Smooth muscle cell (in vitro differentiated cells): ENCODE results near the gene RPN2. TPM values are rescaled to one million over a fixed set of nuclear protein-coding genes. Genes with fewer than 3 reads are reported as not detected.

Experiments
- DNase-seq: peaks from one replicate; lab custom pipeline; 2025; ENCODE audit not compliant: unreplicated experiment; lab: John Stamatoyannopoulos, UW
- H2AFZ ChIP-seq: fragments of 200-600 bp; sonication (generic); 2 replicates; pipeline ENCODE4 v1.6.0; 2016; ENCODE audit warnings: antibody characterized with exemption, low read depth, mild to moderate bottlenecking
- H3F3A ChIP-seq: fragments of 200-600 bp; sonication (generic); 2 replicates; pipeline ENCODE4 v1.6.0; 2017; ENCODE audit warnings: antibody characterized with exemption, low read depth
- H3K27ac ChIP-seq: fragments of 200-600 bp; sonication (generic); 2 replicates; pipeline ENCODE4 v1.5.1; 2016; ENCODE audit warnings: low read depth, mild to moderate bottlenecking
- H3K27me3 ChIP-seq: fragments of 200-600 bp; sonication (generic); 2 replicates; pipeline ENCODE4 v1.6.1; 2016; ENCODE audit warnings: low read depth, mild to moderate bottlenecking
- H3K36me3 ChIP-seq: fragments of 200-600 bp; sonication (generic); 2 replicates; pipeline ENCODE4 v1.5.1; 2016; ENCODE audit warnings: low read depth
- H3K4me1 ChIP-seq: fragments of 200-600 bp; sonication (generic); 2 replicates; pipeline ENCODE4 v1.5.1; 2016; ENCODE audit warnings: low read depth
- H3K4me2 ChIP-seq: fragments of 200-600 bp; sonication (generic); 2 replicates; pipeline ENCODE4 v1.6.0; 2016; ENCODE audit warnings: mild to moderate bottlenecking
- H3K4me3 ChIP-seq: fragments of 200-600 bp; sonication (generic); 2 replicates; pipeline ENCODE4 v1.5.1; 2016; ENCODE audit warnings: mild to moderate bottlenecking
- H3K79me2 ChIP-seq: fragments of 200-600 bp; sonication (generic); 2 replicates; pipeline ENCODE4 v1.6.0; 2016; ENCODE audit warnings: low read depth, mild to moderate bottlenecking
- H3K9ac ChIP-seq: fragments of 200-600 bp; sonication (generic); 2 replicates; pipeline ENCODE4 v1.6.0; 2016; ENCODE audit warnings: low read depth
- H3K9me3 ChIP-seq: fragments of 200-600 bp; sonication (generic); replicated peaks from 2 replicates; pipeline ENCODE4 v1.5.1; 2016; ENCODE audit warnings: low read depth
- H4K20me1 ChIP-seq: fragments of 200-600 bp; sonication (generic); 2 replicates; pipeline ENCODE4 v1.6.0; 2016; ENCODE audit warnings: low read depth
- WGBS: methylation state at CpG from one replicate; pipeline ENCODE4 v1.1.7; 2016; ENCODE audit warnings: low lambda C conversion rate; 5-methylcytosine and 5-hydroxymethylcytosine counted together
- polyA plus RNA-seq: library from polyadenylated mRNA; unstranded; fragments of >200 nt; fragmentation: Nextera tagmentation; extraction: Ambion mirVana; gene quantifications from 2 replicates; pipeline ENCODE4 v1.2.1, GENCODE V29; 2016
- total RNA-seq: library from RNA; depleted of rRNA; stranded (reverse); fragments of >200 nt; gene quantifications from 2 replicates; pipeline ENCODE4 v1.2.3, GENCODE V29; 2014
- TF ChIP-seq, protein P1 (sequence below): fragments of 200-600 bp; sonication (generic); IDR thresholded peaks from 2 replicates; pipeline ENCODE4 v1.5.1; 2017; ENCODE audit warnings: borderline replicate concordance, mild to moderate bottlenecking, antibody characterized with exemption; ENCODE audit not compliant: insufficient read depth, poor library complexity, severe bottlenecking

RPN2 gene
- total and polyA plus RNA-seq, 2 experiments from 2014 or later = 325 to 372 TPM

DNA sequence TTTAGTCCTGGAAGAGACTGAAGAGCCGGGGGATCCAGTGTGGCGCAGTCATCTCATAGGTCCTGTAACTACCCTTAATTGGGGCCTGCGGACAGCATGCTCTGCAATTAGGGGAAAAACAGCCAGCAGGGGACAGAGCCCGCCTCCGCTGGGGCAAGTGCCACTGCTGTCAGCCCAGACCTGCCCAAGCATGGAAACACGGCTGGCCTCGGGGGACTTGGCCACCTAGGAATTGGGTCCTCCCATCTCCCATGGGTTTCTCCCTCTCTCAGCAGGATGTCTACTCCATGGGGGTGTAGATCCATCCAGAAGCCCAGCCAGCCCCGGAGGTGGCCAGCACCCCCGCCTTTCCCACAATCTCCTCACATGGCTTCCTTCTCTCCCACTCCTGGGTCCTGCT, 78.9 kb downstream of the RPN2 start:
- H3K27me3 ChIP-seq = peaks cover 6% of the 10 kb centered on the region
- peaks cover 4% of the 10 kb centered on the region for H3K9me3 ChIP-seq
- H3K79me2 ChIP-seq = no peaks in the 10 kb centered on the region
- H3K4me3 ChIP-seq = no peak overlapping the region
- no peak for DNase-seq
- no peak overlapping the region for H3K4me2 ChIP-seq
- H3K27ac ChIP-seq = no peak overlapping the region
- TF ChIP-seq, protein P1, sequence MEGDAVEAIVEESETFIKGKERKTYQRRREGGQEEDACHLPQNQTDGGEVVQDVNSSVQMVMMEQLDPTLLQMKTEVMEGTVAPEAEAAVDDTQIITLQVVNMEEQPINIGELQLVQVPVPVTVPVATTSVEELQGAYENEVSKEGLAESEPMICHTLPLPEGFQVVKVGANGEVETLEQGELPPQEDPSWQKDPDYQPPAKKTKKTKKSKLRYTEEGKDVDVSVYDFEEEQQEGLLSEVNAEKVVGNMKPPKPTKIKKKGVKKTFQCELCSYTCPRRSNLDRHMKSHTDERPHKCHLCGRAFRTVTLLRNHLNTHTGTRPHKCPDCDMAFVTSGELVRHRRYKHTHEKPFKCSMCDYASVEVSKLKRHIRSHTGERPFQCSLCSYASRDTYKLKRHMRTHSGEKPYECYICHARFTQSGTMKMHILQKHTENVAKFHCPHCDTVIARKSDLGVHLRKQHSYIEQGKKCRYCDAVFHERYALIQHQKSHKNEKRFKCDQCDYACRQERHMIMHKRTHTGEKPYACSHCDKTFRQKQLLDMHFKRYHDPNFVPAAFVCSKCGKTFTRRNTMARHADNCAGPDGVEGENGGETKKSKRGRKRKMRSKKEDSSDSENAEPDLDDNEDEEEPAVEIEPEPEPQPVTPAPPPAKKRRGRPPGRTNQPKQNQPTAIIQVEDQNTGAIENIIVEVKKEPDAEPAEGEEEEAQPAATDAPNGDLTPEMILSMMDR = no peak
- H3K36me3 ChIP-seq = no peaks in the 10 kb centered on the region
- no peak overlapping the region for H2AFZ ChIP-seq
- 65% methylated on average over 9 of the region's 9 CpGs for WGBS
- peaks cover 23% of the 10 kb centered on the region for H3K4me1 ChIP-seq
- no peaks in the 10 kb centered on the region for H3F3A ChIP-seq
- H4K20me1 ChIP-seq = no peaks in the 10 kb centered on the region
- H3K9ac ChIP-seq = no peak overlapping the region

DNA sequence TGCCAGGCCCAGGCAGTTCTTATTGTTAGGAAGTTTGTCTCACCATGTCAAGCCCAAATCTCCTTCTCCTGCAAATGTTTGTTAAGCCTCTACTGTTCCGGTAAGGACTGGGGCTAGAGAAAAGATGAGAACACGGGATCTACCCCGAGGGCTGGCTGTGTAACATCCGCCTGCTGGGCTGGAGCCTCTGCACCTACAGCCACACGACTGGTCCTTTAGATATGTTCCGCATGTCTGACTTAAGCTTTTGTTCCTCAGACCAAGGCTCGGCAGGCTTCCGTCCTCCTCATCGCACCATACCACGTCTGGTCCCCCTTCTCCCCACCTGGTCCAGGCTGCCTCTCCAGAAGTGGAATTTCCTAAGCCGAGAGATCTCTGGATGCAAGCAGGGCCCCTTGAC, 79.9 kb downstream of the RPN2 start:
- H2AFZ ChIP-seq = no peak overlapping the region
- no peak overlapping the region for H3K27ac ChIP-seq
- peaks cover 4% of the 10 kb centered on the region for H3K9me3 ChIP-seq
- H3K9ac ChIP-seq = no peak overlapping the region
- TF ChIP-seq, protein P1 = no peak
- no peak overlapping the region for H3K4me3 ChIP-seq
- no peaks in the 10 kb centered on the region for H3K79me2 ChIP-seq
- WGBS = 75% methylated on average over 11 of the region's 11 CpGs
- H3K4me1 ChIP-seq = peaks cover 23% of the 10 kb centered on the region
- no peak overlapping the region for H3K4me2 ChIP-seq
- no peaks in the 10 kb centered on the region for H3K36me3 ChIP-seq
- DNase-seq = no peak
- no peaks in the 10 kb centered on the region for H3F3A ChIP-seq
- peaks cover 6% of the 10 kb centered on the region for H3K27me3 ChIP-seq
- no peaks in the 10 kb centered on the region for H4K20me1 ChIP-seq

DNA sequence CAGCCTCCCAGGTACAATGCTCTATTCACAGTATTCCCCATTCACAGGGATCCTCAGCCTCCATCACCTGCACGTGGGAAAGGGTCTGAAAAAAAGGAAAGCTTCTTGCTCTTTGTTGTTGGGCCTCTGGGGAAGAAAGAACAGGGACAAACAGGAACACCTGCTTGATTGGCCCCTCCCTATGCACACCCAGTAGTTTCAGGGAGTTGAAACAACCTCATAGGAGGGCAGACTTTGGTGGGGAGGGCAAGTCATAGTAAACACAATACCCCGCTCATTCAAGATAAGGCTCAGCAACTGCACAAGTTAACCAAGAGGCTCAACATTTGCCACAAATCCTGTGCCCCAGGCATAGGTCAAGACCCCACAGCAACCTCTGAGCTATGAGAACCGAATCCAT, 80.7 kb downstream of the RPN2 start:
- WGBS = 70% methylated on average over 3 of the region's 3 CpGs
- H2AFZ ChIP-seq = no peak overlapping the region

DNA sequence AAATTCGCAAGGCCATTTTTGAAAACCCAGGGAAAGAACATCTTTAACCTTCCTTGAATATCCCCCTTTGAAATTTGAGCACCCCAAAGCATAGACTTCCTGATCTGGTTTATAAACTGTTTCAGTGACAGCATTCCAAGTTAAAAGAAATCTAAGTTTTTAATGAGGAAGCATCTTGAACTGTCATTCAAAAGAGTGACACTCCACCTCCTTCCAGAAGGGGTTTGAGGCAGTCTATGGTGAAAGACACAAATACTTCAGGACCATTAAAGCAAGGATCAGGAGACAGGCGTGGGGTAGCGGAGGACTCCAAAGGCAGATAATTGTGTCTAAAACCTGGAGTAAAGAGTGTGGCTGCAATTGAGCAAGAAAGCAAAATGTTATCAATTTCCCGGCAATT, 81.8 kb downstream of the RPN2 start:
- TF ChIP-seq, protein P1 = no peak
- Histone ChIP-seq H4K20me1 (no peaks in the 10 kb centered on the region), H3K9me3 (no peaks in the 10 kb centered on the region), H3K4me2 (no peak overlapping the region), H3K4me3 (no peak overlapping the region), H3K36me3 (no peaks in the 10 kb centered on the region), H3F3A (no peaks in the 10 kb centered on the region), H3K79me2 (no peaks in the 10 kb centered on the region), H3K27ac (no peak overlapping the region), H2AFZ (no peak overlapping the region), H3K27me3 (peaks cover 6% of the 10 kb centered on the region), H3K9ac (no peak overlapping the region), H3K4me1 (peaks cover 23% of the 10 kb centered on the region)
- no peak for DNase-seq
- 85% methylated on average over 4 of the region's 4 CpGs for WGBS

More for the DNA sequence above, 80.7 kb downstream of the RPN2 start:
- Histone ChIP-seq H3K4me2 (no peak overlapping the region), H3K79me2 (no peaks in the 10 kb centered on the region), H3K36me3 (no peaks in the 10 kb centered on the region), H3K9me3 (no peaks in the 10 kb centered on the region), H3K27ac (no peak overlapping the region), H3K27me3 (peaks cover 6% of the 10 kb centered on the region), H3K9ac (no peak overlapping the region), H3K4me3 (no peak overlapping the region), H3K4me1 (peaks cover 23% of the 10 kb centered on the region), H4K20me1 (no peaks in the 10 kb centered on the region), H3F3A (no peaks in the 10 kb centered on the region)
- TF ChIP-seq, protein P1 = no peak
- no peak for DNase-seq
